HEK293T (cell line): ENCODE results near the gene WWTR1.

Source experiments
- CTCF ChIA-PET: fragments of 350-600 bp; formaldehyde crosslinking; extraction: SDS; loops from one replicate; lab custom pipeline; 2021; ENCODE audit warnings: antibody characterized with exemption, inconsistent platforms; lab: Yijun Ruan, JAX
- POLR2A ChIA-PET: fragments of 350-600 bp; formaldehyde crosslinking; extraction: SDS; loops from one replicate; lab custom pipeline; 2020; ENCODE audit warnings: antibody characterized with exemption, inconsistent platforms; lab: Yijun Ruan, JAX
- DNase-seq: peaks from one replicate; pipeline ENCODE4 v3.0.0; 2012; ENCODE audit warnings: mixed read lengths; ENCODE audit errors: extremely low spot score
- ARNT ChIP-seq: fragments of 450-650 bp; IDR thresholded peaks from 2 replicates; pipeline ENCODE4 v1.6.1; 2017; ENCODE audit warnings: mild to moderate bottlenecking
- BHLHE40 ChIP-seq: fragments of 450-650 bp; IDR thresholded peaks from 2 replicates; pipeline ENCODE4 v1.6.1; 2016; ENCODE audit warnings: mild to moderate bottlenecking, moderate library complexity, borderline replicate concordance
- CTBP1 ChIP-seq: fragments of 450-650 bp; IDR thresholded peaks from 2 replicates; pipeline ENCODE4 v1.6.1; 2016; ENCODE audit warnings: borderline replicate concordance
- ELF4 ChIP-seq: fragments of 450-650 bp; IDR thresholded peaks from 2 replicates; pipeline ENCODE4 v1.6.1; 2017; ENCODE audit warnings: antibody characterized with exemption
- FOXA1 ChIP-seq: fragments of 450-650 bp; IDR thresholded peaks from 2 replicates; pipeline ENCODE4 v1.6.1; 2016; ENCODE audit warnings: mild to moderate bottlenecking
- FOXK2 ChIP-seq: fragments of 450-650 bp; IDR thresholded peaks from 2 replicates; pipeline ENCODE4 v1.6.1; 2016; ENCODE audit warnings: mild to moderate bottlenecking
- FOXM1 ChIP-seq: fragments of 450-650 bp; IDR thresholded peaks from 2 replicates; pipeline ENCODE4 v1.6.1; 2017; ENCODE audit warnings: mild to moderate bottlenecking, borderline replicate concordance
- HDGF ChIP-seq: fragments of 450-650 bp; IDR thresholded peaks from 2 replicates; pipeline ENCODE4 v1.6.1; 2017; ENCODE audit warnings: antibody characterized with exemption, borderline replicate concordance
- L3MBTL2 ChIP-seq: fragments of 450-650 bp; conservative IDR thresholded peaks from 2 replicates; pipeline ENCODE4 v1.6.1; 2016; ENCODE audit warnings: mild to moderate bottlenecking
- LEF1 ChIP-seq: fragments of 450-650 bp; IDR thresholded peaks from 2 replicates; pipeline ENCODE4 v1.6.1; 2017; ENCODE audit warnings: mild to moderate bottlenecking, borderline replicate concordance
- NFRKB ChIP-seq: fragments of 450-650 bp; IDR thresholded peaks from 2 replicates; pipeline ENCODE4 v1.6.1; 2016; ENCODE audit warnings: mild to moderate bottlenecking, moderate library complexity
- PKNOX1 ChIP-seq: fragments of 450-650 bp; IDR thresholded peaks from 2 replicates; pipeline ENCODE4 v1.6.1; 2016
- SP1 ChIP-seq: fragments of 450-650 bp; IDR thresholded peaks from 2 replicates; pipeline ENCODE4 v1.6.1; 2017
- SUZ12 ChIP-seq: fragments of 450-650 bp; IDR thresholded peaks from 2 replicates; pipeline ENCODE4 v1.6.1; 2016; ENCODE audit warnings: mild to moderate bottlenecking
- TARDBP ChIP-seq: fragments of 450-650 bp; IDR thresholded peaks from 2 replicates; pipeline ENCODE4 v1.6.1; 2016
- ZNF384 ChIP-seq: fragments of 450-650 bp; IDR thresholded peaks from 2 replicates; pipeline ENCODE4 v1.6.1; 2016

WWTR1 gene

GRCh38 chr3:149650828-149651227, 7.0 kb downstream of the WWTR1 start:
- POLR2A ChIA-PET: no interaction called here
- no peak for TF ChIP-seq HDGF
- TF ChIP-seq ARNT: no peak
- no peak for TF ChIP-seq CTBP1
- TF ChIP-seq L3MBTL2: no peak
- TF ChIP-seq FOXM1: no peak
- TF ChIP-seq SUZ12: no peak
- no peak for TF ChIP-seq BHLHE40
- no peak for TF ChIP-seq NFRKB
- TF ChIP-seq LEF1: no peak
- no peak for TF ChIP-seq FOXA1
- TF ChIP-seq ZNF384: no peak
- TF ChIP-seq FOXK2: no peak
- DNase-seq: no peak
- CTCF ChIA-PET: no interaction called here

DNA sequence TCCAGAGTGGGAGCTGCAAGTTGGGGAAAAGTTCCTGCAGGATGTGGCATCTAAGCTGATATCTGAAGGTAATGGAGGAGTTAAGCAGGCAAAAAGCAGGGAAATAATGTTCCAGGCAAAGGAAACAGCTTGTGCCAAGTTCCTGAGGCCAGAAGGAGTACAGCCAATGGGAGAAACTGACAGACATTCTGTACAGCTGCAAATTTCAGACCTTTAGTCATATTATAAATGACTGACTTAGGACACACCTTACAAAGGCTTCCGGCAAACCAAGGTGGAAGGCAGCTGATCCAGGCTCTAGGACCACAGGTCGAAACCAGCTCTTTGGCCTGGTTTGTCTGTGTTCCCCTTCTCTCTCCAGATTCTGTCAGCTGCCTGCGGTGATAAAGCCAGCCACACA, 9.3 kb downstream of the WWTR1 start:
- ChIA-PET CTCF (no interaction called here), POLR2A (interaction anchor here (1.6 kb wide), 1 partner anchor 10 kb away, joined by 7 read pairs; the partner anchor contains the start of gene WWTR1)
- DNase-seq: no peak
- no peak for TF ChIP-seq HDGF
- no peak for TF ChIP-seq L3MBTL2
- TF ChIP-seq TARDBP: no peak
- no peak for TF ChIP-seq FOXM1
- no peak for TF ChIP-seq SUZ12
- TF ChIP-seq PKNOX1: no peak

DNA sequence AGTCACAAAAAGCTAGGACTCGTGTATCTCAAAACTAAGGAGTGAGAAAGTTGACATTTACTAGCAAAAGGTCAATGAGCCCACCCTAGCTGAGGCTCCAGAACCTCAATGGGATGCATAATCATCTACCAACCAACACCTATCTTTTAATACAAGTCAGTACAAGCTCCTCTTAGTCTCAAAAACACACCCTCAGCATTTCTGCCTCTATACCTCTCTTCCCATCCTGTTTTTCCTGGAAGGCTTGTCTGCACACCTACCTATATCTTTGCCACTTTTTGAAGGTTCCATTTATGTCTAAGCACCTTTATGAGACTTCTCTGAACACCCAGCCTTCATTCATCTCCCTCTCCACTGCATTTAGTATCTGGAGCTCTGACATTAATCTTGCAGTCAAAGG, 10.0 kb downstream of the WWTR1 start:
- no peak for TF ChIP-seq ELF4
- TF ChIP-seq L3MBTL2: no peak
- TF ChIP-seq LEF1: no peak
- TF ChIP-seq HDGF: no peak
- TF ChIP-seq ZNF384: no peak
- POLR2A ChIA-PET: interaction anchor here (1.6 kb wide), 1 partner anchor 10 kb away, joined by 7 read pairs; the partner anchor contains the start of gene WWTR1
- DNase-seq: no peak
- CTCF ChIA-PET: no interaction called here

- DNase-seq: no peak
- POLR2A ChIA-PET: interaction anchor here (1.6 kb wide), 1 partner anchor 11 kb away, joined by 7 read pairs; the partner anchor contains the start of gene WWTR1
- CTCF ChIA-PET: no interaction called here
- TF ChIP-seq ELF4 (no peak), FOXM1 (no peak), L3MBTL2 (no peak), ARNT (no peak), NFRKB (no peak), LEF1 (no peak), SUZ12 (no peak), ZNF384 (no peak), FOXA1 (no peak), BHLHE40 (no peak), CTBP1 (no peak), FOXK2 (no peak), SP1 (no peak), TARDBP (no peak), PKNOX1 (no peak)
Measured at GRCh38 chr3:149647285-149647684, 10.5 kb downstream of the WWTR1 start.

- ChIA-PET POLR2A (interaction anchor here (0.8 to 1.2 kb wide), 2 partner anchors 10 to 12 kb away, joined by 4 to 5 read pairs; partner anchors contain the start of gene WWTR1), CTCF (no interaction called here)
Measured at GRCh38 chr3:149646181-149646766, 11.6 kb downstream of the WWTR1 start.

GRCh38 chr3:149643963-149644362, 13.9 kb downstream of the WWTR1 start:
- CTCF ChIA-PET: interaction anchor here (1.5 kb wide), 1 partner anchor 75 kb away, joined by 3 read pairs; no protein-coding TSS in a partner anchor
- TF ChIP-seq NFRKB (no peak), HDGF (no peak), FOXA1 (no peak), ZNF384 (no peak)
- POLR2A ChIA-PET: no interaction called here
- DNase-seq: no peak

More at GRCh38 chr3:149646181-149646766, 11.6 kb downstream of the WWTR1 start:
- DNase-seq: no peak
- no peak for TF ChIP-seq FOXM1
- no peak for TF ChIP-seq LEF1

DNA sequence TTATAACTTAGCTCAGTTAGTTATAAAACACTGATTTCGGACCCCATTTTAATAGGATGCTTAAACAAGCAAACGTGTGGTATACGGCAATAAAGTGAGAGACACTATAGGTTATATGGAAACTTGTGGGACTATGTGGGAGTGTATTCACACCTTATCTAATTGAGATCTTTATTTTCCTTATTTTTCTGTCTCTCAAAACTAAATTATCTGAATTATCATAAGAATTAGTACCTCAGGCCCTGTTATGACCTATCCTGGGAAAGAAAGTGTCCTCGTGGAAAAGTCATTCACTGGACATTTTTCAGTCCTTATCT, 14.4 kb downstream of the WWTR1 start:
- no peak for DNase-seq
- no peak for TF ChIP-seq PKNOX1
- TF ChIP-seq FOXA1: no peak
- TF ChIP-seq FOXK2: no peak
- no peak for TF ChIP-seq CTBP1
- TF ChIP-seq ZNF384: no peak
- TF ChIP-seq SP1: no peak
- no peak for TF ChIP-seq ARNT
- TF ChIP-seq BHLHE40: no peak
- no peak for TF ChIP-seq HDGF
- no peak for TF ChIP-seq L3MBTL2
- TF ChIP-seq SUZ12: no peak
- TF ChIP-seq FOXM1: no peak
- TF ChIP-seq LEF1: no peak
- no peak for TF ChIP-seq NFRKB
- no peak for TF ChIP-seq ELF4
- TF ChIP-seq TARDBP: no peak
- CTCF ChIA-PET: interaction anchor here (1.5 kb wide), 1 partner anchor 74 kb away, joined by 3 read pairs; no protein-coding TSS in a partner anchor
- POLR2A ChIA-PET: interaction anchor here (0.8 to 1.9 kb wide), 2 partner anchors 11 to 14 kb away, joined by 3 to 9 read pairs; partner anchors contain the start of gene WWTR1
